ENCODE results near the gene ATP8B1.

DNA sequence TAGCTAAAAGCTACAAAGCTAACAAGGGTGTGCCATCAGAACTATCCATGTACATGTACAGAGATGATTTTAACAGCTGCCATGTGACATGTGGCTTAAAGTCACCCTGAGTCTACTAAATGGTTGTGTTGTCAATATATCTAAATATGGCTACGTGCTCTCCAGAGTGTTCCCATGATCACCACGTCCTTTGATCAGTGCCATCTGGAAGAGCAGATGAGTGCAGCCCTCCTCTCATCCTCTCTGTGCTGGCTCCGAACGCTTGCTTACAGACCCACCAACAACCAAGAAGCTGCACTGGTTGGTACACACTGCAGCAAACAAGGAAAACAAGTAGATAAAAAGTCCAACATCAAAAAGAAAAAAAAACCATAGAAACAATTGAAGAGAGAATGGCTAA lies 92.9 kb downstream of the ATP8B1 start:
- TF ChIP-seq, protein P1, sequence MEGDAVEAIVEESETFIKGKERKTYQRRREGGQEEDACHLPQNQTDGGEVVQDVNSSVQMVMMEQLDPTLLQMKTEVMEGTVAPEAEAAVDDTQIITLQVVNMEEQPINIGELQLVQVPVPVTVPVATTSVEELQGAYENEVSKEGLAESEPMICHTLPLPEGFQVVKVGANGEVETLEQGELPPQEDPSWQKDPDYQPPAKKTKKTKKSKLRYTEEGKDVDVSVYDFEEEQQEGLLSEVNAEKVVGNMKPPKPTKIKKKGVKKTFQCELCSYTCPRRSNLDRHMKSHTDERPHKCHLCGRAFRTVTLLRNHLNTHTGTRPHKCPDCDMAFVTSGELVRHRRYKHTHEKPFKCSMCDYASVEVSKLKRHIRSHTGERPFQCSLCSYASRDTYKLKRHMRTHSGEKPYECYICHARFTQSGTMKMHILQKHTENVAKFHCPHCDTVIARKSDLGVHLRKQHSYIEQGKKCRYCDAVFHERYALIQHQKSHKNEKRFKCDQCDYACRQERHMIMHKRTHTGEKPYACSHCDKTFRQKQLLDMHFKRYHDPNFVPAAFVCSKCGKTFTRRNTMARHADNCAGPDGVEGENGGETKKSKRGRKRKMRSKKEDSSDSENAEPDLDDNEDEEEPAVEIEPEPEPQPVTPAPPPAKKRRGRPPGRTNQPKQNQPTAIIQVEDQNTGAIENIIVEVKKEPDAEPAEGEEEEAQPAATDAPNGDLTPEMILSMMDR (IDR thresholded peaks at IDR 0.05; ENCODE audit: control extremely low read depth in 1 of 3, insufficient read depth in 1 of 3, low read depth in 1 of 3, low read length in 3 of 3) = no peak
- TF ChIP-seq RBBP5 (IDR thresholded peaks at IDR 0.05; ENCODE audit: borderline replicate concordance, low read depth, low read length) (no peak), E2F6 (IDR thresholded peaks at IDR 0.05) (no peak), SP1 (IDR thresholded peaks at IDR 0.05; ENCODE audit: low read depth, low read length) (no peak)

Measured in H1 (cell line).